Erythroblast (primary cell): ENCODE measurements around the gene DDN.

Experiments
- GATA1 ChIP-seq: IDR thresholded peaks from 2 replicates; pipeline ENCODE4 v1.6.1; 2011; ENCODE audit warnings: low read depth, mild to moderate bottlenecking, control low read depth, low read length, moderate library complexity
- POLR2A ChIP-seq: IDR thresholded peaks from 2 replicates; pipeline ENCODE4 v1.6.1; 2011; ENCODE audit warnings: mild to moderate bottlenecking, low read length

- TF ChIP-seq POLR2A (no peak), GATA1 (no peak)
Observed at GRCh38 chr12:48990552-48990951, 8.6 kb downstream of the DDN start.
